Activated gamma-delta T cell treated with Interleukin-2 at 50 U/mL for 16 hours (primary cell): ENCODE data around the gene OTX1.
"Not testable (repeated sequence)": the region's sequence is repeated elsewhere in the genome, so short reads cannot be mapped to it uniquely, and the experiment has no call there.

Experiments
- DNase-seq: peaks from one replicate; pipeline ENCODE4 v3.0.0-alpha.2; 2020

OTX1 gene

DNA sequence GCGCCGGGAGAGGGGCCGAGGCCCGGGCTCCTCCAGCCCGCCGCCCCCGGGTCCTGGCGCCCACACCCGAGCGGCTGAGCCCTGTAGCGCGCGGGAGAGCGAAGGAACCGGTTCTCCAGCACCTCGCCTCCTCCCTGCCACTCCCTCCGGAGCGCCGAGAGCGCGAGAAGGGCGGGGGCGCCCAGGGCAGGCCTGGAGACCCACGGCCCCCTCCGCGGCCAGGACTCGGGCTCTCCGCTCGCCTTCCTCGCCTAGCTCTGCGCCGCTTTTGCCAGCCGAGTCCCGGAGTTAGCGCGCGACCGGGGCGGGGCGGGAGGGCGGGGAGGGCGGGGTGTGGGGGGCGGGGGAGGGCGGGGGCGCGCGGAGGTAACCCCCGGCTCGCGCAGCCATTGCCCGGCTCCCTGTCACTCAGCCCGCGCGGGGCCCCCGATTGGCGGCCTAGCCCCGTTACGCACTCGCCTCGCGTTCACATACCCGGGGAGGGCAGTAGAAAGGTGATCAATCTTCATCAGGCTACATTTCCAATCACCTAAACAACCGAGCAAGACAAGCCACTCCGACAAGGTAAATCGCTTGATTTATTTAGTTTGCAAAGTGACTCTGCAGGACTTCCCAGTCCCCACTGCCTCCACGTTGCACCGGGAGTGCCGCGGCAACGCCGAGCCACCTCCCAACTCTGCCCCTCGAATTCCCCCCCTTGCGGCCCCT lies at the start of gene OTX1:
Gene OTX1, plus strand, starts transcription at position 497 of the 708 bp plus-strand sequence. CDS start 2,161 bp downstream, outside the sequence.
- no peak for DNase-seq

DNA sequence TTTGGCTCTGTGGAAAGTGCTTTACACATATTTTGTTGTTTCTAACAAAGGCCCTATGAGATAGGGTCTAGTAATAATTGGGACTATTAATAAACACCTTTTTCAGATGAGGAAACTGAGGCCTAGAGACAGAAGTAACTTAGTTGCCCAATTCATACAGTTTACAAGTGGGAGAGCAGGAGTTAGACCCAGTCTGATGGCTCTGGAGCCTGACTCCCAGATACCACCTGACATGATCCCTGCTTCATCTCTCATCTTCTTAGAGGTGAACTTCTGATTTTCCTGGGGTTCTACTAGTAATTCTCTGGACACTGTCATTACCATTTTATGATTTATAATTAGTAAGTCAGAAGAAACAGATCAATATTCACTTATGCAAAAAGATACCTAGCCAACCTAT lies 49.1 kb upstream of the OTX1 start:
- no peak for DNase-seq

DNA sequence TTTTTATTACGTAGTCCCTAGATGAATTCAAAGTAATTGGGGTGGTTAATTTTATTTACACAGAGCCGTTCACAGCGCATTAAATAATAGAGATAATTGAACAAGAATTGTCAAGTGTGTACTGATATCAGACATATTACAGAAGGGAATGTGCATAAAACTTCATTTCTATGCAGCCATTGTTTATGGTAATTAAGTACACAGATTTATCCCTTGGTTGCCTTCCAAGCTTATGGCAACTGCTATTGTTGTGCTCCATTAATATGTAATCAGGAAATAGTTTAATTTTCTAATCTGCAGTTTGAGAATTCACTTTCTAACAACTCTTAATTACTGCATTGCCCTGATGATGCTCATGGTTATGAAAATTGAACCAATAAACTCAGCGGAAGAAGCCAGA lies 47.3 kb upstream of the OTX1 start:
- DNase-seq = no peak

DNA sequence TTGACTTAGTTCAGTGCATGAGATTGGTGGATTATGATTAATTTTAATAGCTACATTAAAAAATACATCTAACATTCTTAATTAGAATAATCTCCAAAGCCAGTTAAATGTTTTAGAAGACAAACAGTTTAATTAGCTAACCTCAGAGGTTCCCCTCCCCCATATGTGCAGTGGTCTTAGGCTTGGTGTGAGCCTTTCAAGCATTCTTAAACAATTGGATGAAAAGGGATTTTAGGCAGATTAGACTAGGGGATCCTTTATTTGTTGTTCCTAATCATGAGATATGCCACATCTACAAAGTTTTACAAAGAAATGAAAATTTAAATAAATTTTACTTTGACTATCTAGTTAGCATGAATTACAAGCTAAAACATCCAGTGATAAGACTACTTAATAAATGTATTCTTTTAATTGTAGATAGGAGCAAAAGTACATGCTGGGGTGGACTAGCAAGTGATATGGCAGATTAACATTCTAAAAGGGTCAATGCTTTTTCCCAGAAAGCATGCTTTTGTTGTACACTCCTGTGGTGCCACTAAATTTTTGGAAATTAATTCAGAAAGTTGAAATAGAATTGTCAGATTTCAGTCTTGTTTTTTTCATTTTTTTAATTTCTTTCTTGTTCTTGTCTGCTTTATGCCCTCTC lies 42.7 kb upstream of the OTX1 start:
- no peak for DNase-seq

DNA sequence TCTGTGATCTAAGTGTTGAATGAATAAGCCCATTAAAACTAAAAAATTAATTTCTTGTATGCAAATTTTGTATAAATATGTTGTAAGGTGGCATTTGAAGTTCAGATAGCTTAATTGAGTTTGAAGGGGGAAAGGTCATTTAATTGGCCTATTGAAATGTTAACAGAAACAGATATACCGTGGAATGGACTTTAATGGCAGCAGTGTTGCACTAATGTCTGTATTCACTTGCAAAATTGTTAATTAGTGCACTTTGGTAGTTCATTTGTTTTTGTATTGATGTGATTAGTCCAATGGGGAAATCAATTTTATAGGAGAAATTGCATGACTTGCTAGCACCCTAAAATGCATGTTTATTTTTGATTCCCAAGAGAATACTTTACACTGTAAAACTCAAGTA lies 41.8 kb upstream of the OTX1 start:
- no peak for DNase-seq

DNA sequence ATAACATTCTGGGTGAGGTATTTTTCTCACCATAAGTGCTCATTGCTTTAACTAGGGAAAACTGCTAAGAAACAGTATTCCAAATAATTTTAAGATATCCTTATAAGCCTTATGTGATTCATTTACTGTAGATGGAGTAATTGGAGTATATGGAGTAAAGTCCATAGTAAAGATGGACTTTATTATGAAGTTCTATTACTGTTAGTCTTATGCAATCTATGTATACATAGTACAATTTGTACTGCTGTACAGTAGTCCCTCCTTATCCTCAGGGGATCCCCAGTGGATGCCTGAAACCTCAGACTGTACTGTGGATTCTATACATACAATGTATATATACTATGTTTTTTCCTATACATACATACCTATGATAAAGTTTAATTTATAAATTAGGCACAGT lies 41.1 kb upstream of the OTX1 start:
- DNase-seq = no peak

DNA sequence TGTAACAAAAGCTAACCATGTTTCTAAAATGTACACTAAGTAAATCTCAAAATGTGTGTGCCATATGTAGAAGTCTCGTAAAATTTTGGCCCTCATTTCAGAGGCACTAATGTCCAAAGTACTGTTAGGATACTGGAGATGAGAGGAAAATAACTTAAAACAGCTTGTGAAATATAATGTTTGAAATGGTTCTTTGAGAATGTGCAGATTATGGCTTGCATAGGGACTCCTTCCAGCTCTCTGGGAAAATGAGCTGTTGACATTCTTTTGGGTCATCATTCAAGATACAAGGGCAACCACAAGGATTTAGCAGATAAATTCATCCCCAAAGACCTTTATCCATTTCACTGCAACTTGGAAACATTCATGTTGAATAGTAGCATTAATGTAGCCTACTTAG lies 38.1 kb upstream of the OTX1 start:
- DNase-seq = no peak

DNA sequence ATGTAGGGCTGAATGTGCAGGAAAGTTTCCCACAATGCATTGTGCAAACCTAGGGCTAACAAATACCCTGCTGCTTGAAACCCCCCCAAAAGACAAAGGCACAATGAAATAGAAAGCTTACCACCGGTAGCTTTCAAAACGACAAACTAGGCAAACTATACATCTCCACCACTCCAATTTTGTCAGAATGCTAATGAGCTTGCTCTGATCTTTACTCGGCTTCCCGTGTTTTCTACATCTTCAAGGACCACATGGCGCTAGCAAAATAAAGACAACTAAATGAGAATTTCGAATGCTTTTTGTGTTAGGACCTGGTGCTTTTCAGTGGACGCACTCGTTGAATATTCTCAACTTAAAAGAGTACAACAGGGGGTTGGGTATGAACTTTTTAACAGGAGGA lies 37.2 kb upstream of the OTX1 start:
- no peak for DNase-seq

DNA sequence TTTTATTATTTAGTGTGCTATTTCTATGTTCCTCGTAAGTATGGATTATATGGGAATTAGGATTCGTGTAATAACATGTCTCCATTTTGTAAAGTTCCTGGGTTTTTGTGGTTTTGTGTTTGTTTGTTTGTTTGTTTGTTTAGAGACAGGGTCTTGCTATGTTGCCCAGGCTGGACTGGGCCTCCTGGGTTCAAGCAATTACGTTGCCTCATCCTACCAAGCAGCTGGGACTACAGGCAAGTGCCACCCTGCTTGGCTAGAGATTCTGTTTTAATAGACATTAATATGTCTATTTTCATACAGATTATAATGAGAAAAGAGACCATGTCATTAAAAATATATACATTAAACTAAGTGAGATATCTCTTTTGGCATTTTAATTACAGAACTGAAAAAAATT lies 35.2 kb upstream of the OTX1 start:
- no peak for DNase-seq

DNA sequence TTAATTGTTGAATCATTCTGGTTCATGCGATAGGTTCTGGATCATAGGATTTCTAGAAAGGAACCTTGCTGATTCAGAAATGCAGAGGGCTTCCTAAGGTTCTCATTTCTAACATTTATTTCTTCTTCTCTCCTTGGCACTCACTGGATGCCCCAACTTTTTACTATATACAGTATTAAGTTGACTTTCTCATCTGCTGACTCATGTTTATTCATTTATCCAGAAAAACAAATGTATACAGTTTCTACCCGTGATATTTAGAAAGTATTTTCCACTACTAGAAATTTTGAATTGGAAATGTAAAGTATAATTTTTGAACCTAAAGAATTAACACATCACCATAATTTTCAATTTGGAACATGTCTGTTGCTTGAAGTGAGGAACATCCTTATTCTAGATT lies 32.2 kb upstream of the OTX1 start:
- DNase-seq = no peak

DNA sequence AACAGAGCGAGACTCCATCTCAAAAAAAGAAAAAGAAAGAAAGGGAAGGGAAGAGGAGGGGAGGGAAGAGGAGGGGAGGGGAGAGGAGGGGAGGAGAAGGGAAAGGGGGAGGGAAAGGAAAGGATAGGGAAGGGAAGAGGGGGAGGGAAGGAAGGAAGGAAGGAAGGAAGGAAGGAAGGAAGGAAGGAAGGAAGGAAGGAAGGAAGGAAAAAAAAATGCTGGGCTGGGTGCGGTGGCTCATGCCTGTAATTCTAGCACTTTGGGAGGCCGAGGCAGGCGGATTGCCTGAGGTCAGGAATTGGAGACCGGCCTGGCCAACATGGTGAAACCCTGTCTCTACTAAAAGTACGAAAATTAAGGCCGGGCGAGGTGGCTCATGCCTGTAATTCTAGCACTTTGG lies 30.9 kb upstream of the OTX1 start:
- DNase-seq = not testable (repeated sequence)

DNA sequence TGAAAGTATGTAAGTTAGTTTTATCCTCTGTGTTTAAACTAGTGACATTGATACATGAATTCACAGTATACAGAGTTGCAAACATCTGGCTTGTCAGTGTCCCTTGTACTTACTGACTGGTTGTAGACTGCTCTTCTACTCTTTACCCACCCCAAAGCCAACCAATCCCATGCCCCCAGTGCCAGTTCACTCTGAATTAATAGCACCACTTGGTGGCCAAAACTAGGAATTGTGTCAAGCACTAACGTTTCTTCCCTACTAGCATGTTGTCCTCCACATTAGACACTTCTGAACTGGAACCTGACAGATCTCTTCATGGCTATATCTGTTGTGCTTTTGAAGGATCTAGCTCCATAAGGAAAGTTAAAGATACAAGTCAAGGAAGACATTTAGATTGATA lies 27.2 kb upstream of the OTX1 start:
- DNase-seq = no peak

DNA sequence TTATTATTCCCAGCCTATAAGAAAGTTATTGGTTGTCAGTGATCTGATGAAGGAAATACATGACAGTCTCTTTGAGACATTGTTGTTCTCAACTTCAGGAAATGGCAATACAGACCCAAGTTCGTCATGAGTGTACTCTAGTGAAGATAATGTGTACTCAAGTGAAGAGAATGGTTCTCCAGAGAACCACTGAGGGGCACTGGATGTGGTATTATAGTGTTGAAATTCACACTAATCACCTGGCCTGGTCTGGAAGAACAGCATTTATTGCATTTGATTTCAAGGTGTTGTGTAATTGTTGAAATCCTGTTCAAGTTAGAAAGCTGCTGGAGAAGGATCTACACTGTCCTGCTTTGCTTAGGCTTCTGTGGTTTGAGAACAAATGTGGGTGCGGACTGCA lies 23.4 kb upstream of the OTX1 start:
- no peak for DNase-seq

DNA sequence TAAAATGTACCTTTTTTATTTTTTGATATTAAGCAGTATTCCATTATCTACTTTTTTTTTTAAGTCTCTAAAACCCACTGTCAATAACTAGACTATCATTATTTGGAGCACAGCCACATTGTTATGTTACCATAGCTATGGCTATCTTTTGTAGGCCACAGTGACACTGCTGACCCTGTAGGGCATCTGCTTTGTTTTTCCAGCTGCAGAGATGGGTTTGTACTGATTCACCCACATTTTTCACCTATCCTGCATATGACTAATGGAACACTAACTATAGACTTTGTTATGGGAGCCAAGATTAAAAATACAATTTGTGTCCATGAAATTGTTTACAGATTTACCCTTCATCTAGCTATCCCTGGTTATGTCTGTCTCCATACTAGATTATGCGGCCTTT lies 21.6 kb upstream of the OTX1 start:
- DNase-seq = no peak

DNA sequence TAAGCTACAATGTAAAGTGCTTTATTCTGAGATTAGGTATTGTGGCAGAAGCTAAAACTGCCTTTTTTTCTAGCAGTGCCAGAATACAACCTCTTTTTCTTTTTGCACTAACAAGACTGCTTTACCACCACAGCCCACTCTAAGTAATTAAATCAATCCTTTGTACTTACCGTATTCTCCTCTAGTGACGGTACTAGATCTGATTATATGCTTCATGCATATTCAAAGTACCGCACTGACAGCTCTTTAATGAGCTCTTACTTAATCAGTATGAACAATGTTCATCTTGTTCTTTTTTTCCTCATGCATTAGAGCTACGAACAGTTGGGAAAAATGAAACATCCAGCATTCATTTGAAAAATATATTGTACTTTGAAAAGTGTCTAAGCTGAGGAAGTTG lies 16.1 kb upstream of the OTX1 start:
- no peak for DNase-seq

DNA sequence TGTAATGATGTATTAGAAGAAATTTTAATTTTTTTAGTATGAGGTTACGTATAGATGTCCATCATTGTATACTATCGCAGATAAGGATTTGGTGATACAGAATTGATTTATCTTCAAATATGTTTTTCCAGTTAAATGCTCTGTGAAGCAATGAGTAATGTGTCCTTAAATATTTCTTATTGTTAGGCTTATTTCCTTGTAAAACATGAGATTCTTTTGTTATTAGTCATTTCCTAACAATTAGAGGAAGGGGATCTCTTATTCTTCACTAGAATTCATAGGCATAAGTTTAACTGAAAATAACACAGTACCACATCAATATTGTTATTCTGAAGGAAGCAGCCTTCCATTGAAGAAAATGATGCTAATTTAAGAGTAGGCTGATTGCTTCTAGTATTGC lies 15.5 kb upstream of the OTX1 start:
- no peak for DNase-seq

DNA sequence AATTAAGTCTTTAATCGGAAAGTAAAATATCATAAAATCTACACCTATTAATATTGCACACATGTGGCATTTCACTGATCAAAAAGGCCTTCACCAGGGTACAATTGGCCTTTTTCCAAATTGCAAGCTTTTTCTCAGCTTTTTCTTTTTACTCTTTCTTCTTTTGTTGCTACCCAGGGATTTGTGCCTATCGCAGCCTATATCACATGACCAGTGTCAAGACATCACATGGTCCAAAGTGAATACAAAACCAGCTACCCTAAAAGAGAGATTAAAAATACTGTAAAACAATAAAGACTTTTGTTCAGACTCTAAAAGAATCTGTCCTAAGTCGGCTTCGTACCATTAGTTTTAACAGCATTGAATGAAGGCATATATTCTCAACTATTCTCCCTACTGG lies 15.0 kb upstream of the OTX1 start:
- DNase-seq = no peak

DNA sequence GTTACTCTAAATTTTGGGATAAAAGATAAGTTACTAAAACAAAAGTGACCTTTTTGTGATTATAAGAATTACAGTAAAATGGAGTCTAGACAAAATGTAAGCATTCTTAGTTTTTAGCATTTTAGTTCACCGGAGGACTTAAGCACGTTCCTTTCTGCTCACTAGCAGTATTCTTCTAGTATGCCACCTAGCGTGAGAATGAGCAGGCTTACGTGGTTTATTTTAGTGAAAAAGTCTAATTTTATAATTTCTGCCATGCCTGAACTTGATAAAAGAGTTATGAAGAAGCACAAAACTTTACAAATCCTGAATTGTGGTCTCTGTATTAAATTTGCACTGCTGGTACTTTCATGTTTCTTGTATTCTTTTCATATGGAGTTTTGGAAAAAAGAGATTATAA lies 12.6 kb upstream of the OTX1 start:
- no peak for DNase-seq

DNA sequence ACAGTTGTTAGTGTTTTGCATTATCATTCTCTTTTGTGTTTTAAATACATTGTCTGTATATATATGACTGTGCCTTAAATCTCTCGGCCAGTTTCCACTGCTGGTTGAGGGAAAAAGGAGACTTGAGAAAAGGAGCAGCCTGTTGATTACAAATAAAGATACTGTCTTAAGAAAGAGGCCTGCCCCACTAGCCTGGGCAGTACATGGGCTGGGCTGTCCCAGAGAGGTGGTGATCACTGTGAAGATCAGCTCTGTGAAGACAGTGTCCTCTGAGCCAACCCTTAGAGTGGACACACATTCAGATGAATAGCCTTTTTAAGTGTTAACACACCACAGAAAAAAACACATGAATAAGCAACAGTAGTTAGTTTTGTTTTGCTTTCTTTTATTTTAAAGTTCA lies 10.0 kb upstream of the OTX1 start:
- no peak for DNase-seq

DNA sequence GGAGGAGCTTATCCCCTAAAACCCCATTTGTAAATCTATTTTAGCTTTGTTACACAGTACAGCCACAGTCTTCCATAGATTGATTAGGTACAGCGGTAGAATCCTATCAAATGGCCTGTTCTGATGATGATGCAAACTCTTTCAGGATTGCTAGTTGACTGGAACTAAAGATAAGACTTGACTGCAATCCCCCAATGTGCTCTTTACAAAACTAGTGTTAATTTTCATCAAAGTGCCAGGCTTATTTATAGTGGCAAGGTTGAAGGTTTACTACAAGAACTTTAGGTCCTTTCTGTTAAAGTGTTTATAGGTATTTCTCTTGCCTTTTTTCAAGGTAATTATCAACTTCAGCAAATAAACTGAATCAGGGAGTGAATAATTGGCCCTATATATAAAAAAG lies 9.0 kb upstream of the OTX1 start:
- no peak for DNase-seq

DNA sequence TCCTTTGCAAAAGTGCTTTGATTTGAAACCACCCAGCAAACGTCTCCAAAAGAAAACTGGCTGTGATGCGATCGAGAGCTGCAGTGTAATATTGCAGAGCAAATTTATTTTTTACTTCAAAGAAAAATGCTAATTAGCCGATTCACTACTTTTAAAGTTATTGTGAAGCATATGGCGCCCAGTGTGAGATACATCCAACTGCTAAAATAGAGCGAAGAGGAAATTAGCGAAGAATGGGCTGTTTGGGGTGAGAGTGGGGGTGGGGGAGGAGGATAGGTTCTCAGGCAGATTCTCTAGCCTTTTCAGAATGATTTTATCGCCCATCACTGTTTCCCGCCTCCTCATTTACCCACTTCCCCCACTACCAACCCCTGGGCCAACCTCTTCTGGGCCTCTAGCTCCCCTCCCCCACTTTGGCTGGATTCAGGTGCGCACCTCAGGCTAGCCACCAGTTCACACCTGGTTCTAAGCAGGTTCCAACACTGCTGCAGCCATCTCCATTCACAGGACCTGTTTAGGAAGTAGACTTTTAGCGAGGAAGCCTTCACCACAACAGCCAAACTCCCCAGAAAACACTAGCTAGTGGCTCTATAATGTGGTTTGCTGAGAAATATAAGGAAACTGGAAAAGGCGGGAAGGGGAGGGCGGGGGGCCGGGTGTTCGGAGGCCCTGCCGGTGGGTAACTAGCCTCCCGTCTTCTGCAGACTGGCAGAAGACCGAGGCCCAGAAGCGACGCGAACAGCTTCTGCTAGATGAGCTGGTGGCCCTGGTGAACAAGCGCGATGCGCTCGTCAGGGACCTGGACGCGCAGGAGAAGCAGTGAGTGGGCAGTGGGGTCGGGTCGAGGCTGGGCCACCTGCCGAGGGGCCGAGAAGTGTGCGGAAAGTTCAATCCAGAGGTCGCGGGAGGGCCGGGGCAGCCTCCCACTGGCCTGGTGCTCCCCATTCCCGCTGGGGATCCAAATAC lies 6.0 kb upstream of the OTX1 start:
- DNase-seq = no peak

DNA sequence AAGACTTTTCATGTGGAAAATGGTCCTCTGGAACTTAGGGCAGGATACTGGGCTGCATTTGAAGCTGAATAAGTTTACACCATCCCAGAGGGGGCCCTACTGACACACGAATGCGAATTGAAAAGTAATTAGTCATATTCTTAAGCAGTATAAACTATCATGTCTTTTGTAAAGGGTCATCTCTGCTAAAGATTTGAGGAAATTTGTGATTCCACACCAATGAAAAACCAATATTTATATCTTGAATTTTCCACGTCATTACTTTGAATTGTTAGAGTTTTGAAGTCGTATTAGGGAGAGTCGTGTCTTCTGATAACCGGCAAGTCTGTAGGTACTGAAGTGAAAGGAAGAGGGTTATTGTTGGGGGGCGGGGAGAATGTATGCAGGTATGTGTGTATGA lies 4.1 kb upstream of the OTX1 start:
- no peak for DNase-seq

DNA sequence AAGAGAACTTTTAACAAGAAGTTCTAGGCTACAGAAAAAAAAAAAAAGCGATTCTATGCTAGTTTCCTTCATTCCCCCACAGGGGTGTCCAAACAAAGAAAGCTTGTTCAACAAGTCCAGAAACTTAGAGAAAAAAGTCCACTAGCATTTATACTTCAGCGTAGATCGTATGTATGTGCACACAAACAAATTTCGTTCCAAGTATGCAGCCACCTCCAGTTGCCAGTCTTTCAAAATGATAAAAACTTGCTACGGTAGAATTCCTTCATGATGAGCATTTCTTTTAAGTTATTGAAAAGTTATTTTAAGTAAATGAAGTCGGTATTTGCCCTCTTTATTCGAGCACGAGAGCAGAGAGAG lies 3.7 kb upstream of the OTX1 start:
- DNase-seq = no peak
